HG03575 (cell line): ENCODE results near the gene GLTPD2.

Source experiments
- ATAC-seq: cut with Tn5 transposase; IDR thresholded peaks from one replicate; pipeline ENCODE4 v1.9.1; 2021; ENCODE audit not compliant: unreplicated experiment, insufficient number of reproducible peaks, low FRiP score; ENCODE audit errors: extremely low read depth

The GLTPD2 gene

DNA sequence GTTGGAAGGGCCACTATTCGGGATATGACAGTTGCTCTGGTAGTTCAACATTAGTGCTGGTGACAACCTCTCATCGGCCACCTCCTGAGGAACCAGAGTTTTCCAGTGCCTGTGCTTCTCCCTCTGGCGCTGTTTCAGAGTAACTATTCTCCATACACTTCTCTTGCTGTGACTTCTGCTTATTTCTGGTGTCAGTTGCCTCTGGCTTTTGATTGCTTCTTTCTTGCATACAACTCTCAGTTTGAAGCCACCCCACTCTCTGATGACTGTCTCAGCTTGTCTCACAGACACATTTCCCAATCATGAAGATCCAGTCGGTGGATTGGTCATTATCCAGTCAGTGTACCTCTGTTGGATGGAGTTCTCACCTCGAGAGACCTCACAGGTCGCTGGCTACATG lies 20.5 kb upstream of the GLTPD2 start:
- no peak for ATAC-seq

DNA sequence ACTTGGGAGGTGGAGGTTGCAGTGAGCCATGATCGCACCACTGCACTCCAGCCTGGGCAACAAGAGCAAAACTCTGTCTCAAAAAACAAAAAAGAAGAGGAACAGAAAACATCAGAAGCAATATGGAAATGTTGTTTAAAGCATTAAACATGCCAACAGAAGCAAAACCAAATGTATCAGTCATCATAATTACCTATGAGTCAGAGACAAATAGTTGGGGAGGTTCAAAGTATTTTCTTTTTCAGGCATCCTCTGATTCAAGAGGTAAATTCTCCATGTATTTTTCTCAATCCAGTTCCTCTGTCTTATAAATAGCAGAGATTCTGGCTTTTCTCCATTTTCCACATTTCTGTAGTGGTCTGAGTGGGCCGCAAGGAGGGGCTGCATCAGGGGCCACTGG lies 19.1 kb upstream of the GLTPD2 start:
- ATAC-seq = no peak

DNA sequence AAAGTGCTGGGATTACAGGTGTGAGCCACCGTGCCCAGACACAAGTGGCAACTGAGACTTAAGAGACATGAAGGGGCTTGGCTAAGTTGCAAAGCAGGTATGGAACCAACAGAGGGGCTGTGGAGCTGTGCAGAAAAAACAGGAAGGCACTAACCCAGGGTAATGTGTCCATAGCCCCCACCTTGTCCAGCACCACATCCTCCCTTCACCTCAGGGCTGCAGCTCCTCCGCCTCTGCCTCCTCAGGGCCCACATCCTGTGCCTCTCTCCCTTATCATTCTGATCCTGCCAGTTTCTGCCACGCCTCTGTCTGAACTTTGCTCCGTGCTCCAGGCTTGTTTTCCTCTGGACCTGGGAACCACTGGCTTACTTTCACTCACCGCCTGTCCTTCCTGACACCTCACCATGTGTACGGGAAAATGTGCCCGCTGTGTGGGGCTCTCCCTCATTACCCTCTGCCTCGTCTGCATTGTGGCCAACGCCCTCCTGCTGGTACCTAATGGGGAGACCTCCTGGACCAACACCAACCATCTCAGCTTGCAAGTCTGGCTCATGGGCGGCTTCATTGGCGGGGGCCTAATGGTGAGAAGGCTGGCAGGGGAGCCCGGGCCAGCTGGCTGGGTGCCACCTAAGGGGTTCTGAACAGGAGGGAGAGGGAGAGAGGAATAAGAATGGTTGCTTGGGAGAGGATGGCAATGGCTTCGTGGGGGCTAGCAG lies 17.1 kb upstream of the GLTPD2 start, which contains the start of gene TM4SF5:
TSS of gene TM4SF5 (plus strand) at position 368 of the 716 bp plus-strand sequence. CDS start at position 405, 37 bp downstream.
- ATAC-seq = no peak

DNA sequence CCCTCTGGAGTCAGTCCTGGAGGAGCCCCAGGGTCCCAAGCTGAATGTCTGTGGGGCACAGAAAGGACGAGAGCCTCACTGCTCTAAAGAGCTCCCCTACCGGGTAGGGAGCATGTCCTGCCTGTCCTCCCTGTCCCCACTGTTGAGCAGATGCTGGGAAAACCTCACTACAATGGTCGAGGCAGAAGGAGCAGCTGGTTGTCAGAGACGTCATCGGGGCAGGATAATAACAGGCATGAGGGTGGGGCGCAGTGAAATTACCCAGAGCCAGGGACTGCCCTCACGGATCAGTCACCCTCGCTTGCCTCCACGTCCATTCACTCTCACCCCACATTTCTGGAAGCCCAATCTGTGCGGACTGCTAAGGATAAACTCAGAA lies 16.5 kb upstream of the GLTPD2 start:
- ATAC-seq = no peak

DNA sequence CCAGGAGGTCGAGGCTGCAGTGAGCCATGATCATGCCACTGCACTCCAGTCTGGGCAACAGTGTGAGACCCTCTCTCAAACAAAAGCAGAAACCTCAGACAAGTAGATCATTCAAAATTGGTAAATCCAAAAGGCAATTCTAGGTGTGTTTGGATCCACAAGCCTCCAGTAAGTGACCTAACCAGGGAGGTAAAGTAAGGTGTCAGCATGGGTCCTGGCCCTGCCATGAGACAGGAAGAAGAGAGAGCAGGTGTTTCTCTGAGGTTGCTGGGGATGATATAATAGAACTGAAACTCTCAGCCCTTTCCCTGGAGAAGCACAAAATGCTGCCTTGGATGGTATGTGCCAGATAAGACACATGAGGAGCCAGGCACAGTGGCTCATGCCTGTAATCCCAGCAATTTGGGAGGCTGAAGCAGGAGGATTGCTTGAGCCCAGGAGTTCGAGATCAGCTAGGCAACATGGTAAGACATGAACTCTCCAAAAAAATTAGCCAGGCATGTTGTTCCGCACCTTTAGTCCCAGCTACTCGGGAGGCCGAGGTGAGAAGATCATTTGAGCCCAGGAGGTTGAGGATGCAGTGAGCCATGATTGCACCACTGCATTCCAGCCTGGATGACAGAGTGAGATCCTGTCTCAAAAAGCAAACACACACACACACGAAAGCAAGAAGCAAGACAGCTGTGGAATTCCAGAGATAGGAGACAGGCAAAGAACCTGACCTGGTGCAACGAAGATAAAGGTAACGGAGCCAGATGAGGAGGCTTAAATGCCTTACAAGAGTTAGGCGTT lies 10.6 kb upstream of the GLTPD2 start:
- ATAC-seq = no peak

DNA sequence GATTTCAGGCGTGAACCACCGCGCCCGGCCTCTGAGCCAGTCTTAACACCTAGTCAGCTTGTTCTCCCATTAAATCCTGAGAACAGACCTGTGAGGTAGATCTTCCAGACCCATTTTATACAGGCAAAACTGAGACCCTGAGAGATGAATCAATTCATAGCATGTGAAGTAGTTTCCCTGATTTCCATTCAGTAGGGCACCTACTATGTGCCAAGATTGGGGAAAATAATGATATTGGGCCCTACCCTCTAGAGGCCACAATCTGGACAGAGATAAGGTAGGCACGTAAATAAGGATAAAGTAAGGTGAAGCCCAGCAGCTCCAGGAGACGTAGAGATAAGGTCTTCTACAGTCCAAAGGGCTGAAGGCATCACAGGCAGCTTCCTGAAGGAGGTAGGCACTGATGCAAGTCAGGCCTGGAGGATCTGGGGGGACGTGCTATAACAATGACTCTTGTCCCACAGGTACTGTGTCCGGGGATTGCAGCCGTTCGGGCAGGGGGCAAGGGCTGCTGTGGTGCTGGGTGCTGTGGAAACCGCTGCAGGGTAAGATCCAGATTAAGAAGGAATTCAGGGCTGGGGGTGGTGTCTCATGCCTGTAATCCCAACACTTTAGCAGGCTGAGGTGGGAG lies 8.3 kb upstream of the GLTPD2 start:
- ATAC-seq = no peak

DNA sequence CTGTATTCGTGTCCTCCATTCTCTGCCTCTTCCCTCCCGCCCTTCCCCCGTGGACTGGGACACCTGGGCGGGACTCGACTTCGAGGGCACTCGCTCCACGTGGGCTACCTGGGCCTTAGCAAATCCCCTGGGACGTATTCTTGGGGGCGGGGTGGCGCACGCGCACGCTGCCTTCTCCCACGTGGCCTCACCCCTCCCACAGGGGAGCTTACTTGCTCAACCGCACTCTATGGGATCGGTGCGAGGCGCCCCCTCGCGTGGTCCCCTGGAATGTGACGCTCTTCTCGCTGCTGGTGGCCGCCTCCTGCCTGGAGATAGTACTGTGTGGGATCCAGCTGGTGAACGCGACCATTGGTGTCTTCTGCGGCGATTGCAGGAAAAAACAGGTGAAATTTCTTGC lies 6.1 kb upstream of the GLTPD2 start:
- no peak for ATAC-seq

DNA sequence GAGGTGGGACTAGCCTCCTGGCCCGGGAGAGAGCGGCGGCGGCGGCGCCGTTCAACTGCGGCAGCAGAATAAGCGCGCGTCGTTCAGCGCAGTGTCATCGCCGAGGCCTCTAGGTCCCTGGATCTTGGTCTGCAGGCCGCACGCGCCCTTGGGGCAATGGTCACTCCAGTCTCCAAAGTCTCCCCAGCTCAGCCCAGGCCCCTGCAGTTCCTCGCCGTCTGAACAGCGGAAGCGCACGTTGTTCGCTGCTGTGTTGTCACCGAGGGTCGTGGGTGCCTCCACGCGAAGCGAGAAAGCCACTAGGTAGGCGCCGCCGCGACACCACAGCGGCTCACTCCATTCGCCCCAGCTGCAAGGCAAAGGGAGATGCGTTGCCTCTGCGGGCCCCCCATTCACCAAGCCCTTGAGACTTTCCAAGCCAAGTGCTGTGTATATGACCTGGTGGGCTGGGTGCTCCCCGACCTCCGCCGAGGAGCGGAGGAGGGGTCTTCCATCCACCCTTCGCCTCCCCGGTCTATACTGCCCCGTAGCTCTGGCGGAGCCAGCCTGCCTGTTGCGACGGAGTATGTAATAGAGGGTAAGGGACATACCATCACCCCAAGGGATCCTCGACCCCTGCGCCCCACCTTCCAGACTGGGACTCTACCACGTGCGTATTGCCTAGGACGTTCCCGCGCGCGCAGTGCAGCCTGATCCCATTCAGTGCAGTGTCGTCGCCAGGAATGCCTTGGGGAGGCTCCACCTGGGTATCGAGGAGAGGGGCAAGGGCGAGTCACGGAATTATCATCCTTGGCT lies 3.3 kb upstream of the GLTPD2 start:
- ATAC-seq = no peak

DNA sequence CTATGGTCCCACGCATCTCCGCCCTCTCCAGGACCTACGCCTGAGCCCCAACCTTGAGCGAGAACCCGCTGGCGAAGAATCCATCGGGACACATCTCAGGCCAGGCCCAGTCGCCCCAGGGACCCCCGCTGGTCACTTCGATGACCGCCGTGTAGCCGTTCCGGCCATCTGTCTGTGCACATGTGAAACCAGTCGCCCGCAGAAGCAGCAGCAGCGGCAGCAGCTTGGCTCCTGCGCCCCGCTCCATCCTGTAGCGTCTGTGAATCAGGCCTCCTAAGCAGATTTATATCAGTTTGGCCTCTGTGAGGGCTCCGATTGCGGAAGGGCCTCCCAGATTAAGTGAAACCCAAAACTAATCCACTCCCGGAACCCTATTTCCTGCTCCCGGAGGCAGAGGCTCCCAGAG lies 2.7 kb upstream of the GLTPD2 start, which contains the start of gene VMO1:
TSS of gene VMO1 (minus strand) at position 259 of the 406 bp plus-strand sequence. CDS start at position 247, 12 bp downstream.
- no peak for ATAC-seq

DNA sequence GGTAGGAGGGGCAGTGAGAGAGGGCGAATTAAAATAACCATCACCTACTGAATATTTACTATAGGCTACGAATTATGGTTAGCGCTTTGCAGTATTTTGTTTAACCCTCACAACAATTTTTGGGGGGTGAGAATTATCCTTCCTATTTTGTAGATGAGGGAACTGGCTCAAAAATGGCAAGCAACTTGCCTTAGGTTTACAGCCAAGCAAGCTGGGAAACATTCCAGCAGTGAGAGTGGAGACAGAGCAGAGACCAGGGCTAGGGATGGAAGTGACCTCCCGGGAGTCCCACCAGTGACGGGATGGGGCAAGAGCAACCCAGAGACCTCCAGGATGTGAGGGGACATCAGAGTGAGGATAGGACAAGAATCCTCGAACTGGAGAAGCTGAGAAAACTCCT lies 2.2 kb upstream of the GLTPD2 start:
- ATAC-seq = no peak

DNA sequence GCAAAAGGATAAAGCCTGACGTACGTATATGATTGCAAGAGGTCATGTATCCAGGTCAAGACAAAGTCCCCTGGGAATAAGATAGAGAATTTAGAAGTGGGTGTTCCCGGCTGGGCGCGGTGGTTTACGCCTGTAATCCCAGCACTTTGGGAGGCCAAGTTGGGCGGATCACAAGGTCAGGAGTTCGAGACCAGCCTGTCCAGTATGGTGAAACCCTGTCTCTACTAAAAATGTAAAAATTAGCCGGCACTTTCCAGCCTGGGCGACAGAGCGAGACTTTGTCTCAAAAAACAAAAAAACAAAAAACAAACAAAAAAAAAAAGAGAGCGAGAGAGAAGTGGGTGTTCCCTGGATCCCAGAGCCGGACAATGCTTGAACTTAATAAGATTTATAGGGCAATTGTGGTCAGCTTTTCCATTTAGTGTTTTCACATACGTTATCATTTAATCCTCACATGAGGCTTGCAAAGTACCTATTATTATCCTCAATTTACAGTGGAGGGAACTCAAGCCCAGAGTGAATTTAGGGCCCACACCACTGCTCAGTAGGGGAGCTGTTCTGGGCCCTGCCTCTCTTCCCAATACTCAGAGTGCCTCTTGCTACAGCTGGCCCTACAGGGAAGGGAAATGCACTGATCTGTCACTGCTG lies 481 bp upstream of the GLTPD2 start:
- no peak for ATAC-seq

DNA sequence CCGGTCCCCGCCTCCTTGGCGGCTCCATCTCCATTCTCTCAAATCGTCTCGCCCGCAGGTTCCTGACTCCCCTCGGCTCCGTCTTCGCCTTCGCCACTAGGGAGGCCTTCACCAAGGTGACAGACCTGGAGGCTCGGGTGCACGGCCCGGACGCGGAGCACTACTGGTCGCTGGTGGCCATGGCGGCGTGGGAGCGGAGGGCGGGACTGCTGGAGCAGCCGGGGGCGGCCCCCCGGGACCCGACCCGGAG lies 862 bp downstream of the GLTPD2 start:
- no peak for ATAC-seq

DNA sequence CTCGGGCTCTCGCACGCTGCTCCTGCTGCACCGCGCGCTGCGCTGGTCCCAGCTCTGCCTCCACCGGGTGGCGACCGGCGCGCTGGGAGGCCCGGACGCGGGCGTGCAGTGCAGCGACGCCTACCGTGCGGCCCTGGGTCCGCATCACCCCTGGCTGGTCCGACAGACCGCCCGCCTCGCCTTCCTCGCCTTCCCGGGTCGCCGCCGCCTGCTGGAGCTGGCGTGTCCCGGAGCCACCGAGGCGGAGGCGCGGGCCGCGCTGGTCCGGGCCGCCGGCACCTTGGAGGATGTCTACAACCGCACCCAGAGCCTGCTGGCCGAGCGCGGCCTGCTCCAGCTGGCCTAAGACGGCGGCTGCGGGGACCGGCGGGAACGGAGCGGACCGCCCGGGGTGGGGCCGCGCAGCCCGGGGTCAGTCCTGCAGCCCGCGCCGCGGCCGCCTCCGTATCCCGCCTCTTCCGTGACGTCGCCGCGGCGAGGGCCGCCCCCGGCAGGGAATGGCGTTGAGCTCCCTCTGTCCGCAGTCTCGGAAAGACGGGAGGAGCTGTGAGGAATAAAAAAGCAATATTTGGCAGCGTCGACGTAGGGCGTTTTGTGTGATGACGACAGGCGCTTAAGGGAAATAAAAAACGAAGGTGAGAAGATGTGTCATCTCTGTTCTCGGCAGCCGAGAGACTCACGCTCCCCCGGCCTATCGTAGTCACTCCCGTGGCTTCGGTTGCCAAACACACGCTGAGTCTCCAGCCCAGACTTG lies 1.4 kb downstream of the GLTPD2 start:
- no peak for ATAC-seq

DNA sequence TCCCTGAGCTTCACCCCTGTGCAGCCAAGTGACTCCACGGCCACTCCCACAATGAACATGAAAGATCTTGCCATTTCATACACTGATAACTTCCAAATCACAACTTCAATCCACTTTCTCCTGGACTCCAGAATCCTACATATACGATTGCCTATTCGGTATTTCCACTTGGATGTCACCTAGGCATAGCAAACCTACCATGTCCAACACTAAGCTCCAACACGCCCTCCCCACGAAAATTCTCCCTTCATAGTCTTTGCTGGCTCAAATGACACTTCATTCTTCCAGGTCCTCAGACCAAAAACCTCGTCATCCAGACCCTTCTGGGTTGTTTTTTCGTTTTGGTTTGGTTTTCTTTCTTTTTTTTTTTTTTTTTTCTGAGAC lies 1.9 kb downstream of the GLTPD2 start:
- no peak for ATAC-seq

DNA sequence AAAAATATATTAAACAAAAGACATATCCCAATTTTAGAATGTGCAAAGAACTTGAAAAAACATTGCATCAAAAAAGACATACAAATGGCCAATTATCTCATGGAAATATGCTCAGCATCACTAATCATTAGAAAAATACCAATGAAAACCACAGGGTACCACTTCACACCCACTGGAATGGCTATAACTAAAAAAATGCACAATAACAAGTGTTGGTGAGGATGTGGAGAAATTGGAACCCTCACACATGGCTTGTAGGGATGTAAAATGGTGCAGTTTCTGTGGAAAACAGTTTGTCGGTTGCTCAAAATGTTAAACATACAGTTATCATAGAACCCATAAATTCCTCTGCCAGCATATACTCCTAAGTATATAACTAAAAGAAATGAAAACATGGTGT lies 6.4 kb downstream of the GLTPD2 start:
- ATAC-seq = no peak

DNA sequence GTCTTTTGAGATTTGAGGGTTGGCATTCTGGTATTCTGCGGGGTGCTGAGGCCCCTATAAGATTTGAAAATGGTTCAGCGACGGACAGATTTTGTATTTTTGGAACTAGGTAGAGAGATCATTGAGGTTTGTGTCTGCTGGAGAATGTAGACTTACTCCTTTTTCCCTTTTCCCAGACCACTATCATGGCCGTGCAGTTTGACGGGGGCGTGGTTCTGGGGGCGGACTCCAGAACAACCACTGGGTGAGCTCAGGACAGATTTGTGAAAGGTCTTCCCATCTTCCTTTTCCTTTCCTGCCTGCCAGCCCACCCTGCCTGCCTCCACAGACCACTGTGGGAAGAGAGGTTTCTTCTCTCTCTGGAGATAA lies 7.8 kb downstream of the GLTPD2 start:
- no peak for ATAC-seq

DNA sequence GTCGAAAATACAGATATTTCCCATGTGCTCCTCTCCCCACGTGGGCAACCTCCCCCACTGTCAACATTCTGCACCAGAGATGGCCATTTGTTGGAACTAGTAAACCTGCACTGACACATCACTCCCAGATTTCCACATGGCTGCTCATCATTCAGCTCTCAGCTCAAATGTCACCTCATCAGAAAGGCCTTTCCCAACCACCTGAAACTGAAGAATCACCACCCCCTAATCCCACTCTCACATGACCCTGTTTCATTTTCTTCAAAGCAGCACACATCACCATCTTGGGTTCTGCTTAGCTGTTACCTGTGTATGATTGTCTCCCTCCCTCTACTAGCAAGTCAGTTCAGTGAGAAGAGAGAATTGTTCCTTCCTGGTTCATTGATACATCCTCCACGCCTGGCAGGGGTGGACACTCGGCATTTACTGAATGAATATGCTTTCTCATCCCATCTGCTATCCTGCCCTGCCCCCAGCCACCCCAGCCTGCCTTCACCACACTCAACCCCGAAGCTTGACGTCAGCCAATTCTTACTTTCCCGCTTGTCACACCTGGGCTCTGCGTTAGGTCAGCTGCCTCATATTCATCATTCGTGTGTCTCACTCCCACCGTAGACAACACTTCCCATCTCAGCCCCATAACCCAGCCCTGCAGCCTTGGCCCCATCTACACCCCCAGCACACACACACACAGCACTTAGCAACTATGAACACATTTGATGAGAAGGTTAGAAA lies 11.9 kb downstream of the GLTPD2 start:
- no peak for ATAC-seq

DNA sequence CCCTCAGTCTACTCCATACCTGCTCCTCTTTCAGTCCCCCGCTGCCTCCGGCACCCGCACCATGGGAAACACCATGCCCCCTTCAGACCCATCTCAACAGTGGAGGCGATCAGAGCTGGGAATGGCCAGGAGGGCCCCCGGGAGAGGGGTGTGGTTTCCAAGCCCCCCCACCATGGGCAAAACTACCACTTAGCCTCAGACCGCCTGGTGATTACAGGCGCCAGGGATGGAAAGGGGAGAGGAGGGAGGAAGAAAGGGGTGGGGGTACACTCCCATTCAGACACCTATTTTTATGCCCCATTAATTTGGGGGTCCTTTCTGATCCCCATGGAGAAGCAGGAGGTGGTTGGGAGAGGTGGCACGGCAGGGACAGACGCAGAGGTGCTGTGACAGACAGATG lies 13.5 kb downstream of the GLTPD2 start, which contains the start of gene C17orf114:
TSS of gene C17orf114 (minus strand) at position 101 of the 400 bp plus-strand sequence.
- no peak for ATAC-seq
